Measurements from ENCODE around the gene SRPK1. TPM values are rescaled to one million over a fixed set of nuclear protein-coding genes. Genes with fewer than 3 reads are reported as not detected.

Gene SRPK1
- total RNA-seq, 1 experiment from 2014 or later: 89.4 TPM

DNA sequence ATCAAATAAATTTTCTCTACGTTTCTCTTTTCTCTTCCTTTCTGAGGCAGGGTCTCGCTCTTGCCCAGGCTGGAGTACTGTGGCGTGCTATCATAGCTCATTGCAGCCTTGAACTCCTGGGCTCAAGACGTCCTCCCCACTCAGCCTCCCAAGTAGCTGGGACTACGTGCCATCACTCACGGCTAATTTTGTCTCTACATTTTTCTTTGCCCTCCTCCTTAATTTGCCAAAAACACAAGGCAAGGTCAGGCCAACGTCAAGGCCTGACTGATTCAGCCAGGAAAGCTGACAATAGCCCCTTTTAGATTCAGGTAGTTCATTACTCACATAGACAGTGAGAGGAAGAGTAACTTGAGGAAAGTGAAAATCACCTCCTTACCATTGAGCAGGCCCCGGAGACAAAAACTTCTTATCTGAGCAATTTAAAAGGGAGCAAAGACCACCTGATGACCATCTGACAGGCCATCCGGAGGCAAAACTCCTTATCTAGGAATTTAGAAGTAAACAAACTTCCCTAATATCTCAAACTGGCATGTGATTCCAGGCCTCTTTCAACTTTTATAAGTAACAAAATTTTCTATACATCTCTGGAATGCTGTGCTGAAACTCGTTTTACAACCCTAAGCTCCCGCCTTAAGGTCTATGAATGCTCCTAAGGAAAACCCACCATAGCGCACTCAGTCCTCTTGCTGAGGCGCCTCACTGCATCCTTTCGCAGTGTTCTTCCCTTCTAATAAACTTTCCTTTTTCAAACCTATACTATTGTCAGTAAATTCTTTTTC is 42.1 kb upstream of the SRPK1 start (continued):
- TF ChIP-seq ZFX (IDR thresholded peaks at IDR 0.05): no peak
- TF ChIP-seq JUND (IDR thresholded peaks at IDR 0.05): no peak
- TF ChIP-seq EZH2phosphoT487 (IDR thresholded peaks at IDR 0.05; ENCODE audit: borderline replicate concordance): no peak
- TF ChIP-seq FOSL1 (IDR thresholded peaks at IDR 0.05; ENCODE audit: low read depth): no peak
- TF ChIP-seq TCF7L2 (IDR thresholded peaks at IDR 0.05; ENCODE audit: borderline replicate concordance, extremely low read depth, insufficient read depth, insufficient read length): no peak
- TF ChIP-seq, protein P1, sequence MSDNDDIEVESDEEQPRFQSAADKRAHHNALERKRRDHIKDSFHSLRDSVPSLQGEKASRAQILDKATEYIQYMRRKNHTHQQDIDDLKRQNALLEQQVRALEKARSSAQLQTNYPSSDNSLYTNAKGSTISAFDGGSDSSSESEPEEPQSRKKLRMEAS (IDR thresholded peaks at IDR 0.05): no peak

DNA sequence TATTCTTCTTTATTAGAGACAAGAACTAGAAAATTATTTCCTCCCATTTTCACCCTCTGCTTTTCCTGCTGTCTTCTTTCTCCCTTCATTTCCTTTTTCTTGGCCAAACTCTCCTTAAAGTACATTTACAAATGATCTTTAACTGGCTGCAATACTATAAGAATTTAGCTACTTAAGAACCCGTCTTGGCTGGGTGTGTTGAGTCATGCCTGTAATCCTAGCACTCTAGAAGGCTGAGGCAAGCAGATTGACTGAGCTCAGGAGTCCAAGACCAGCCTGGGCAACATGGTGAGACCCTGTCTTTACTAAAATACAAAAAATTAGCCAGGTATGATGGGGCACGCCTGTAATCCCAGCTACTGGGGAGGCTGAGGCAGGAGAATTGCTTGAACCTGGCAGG is 39.3 kb upstream of the SRPK1 start:
- intact Hi-C loops (cut with micrococcal nuclease): no loop called here
- DNase-seq (ENCODE audit: low read depth, low spot score): no peak
- Histone ChIP-seq H3K4me2 (ENCODE audit: low read length) (no peak overlapping the region), H4K20me1 (ENCODE audit: insufficient read depth) (no peaks in the 10 kb centered on the region), H3K27ac (ENCODE audit: low read depth, low read length) (no peak overlapping the region), H3K27me3 (ENCODE audit: insufficient read depth, low read length) (peaks cover 9% of the 10 kb centered on the region), H3K9me3 (ENCODE audit: control insufficient read depth in 1 of 2, insufficient read depth in 1 of 2, low read depth in 1 of 2, low read length in 2 of 2) (no peaks in the 10 kb centered on the region), H3K36me3 (ENCODE audit: control insufficient read depth in 1 of 2, insufficient read depth in 2 of 2, low read length in 2 of 2) (no peaks in the 10 kb centered on the region), H3K9me2 (ENCODE audit: insufficient read depth) (no peaks in the 10 kb centered on the region), H3K79me2 (ENCODE audit: insufficient read depth, low read length) (no peaks in the 10 kb centered on the region), H3K9ac (ENCODE audit: low read length) (no peak overlapping the region), H2AFZ (ENCODE audit: low read depth, low read length, poor library complexity, severe bottlenecking) (no peak overlapping the region), H3K4me3 (replicated peaks in 1 of 2; ENCODE audit: low read depth in 1 of 2, low read length in 2 of 2) (no peak overlapping the region), H3K4me1 (ENCODE audit: control insufficient read depth in 1 of 2, insufficient read depth in 2 of 2, low read length in 2 of 2) (peaks cover 0 to 2% of the 10 kb centered on the region in 2 experiments; a peak in 1 of 4 replicates)
- ChIA-PET RAD21 (ENCODE audit: low non-redundant PET in 1 of 2, low total read pairs in 2 of 2, uncharacterized antibody in 2 of 2, unreplicated experiment in 2 of 2) (no interaction called here), CTCF (interaction anchor here (0.7 kb wide), 1 partner anchor 60 kb away, joined by 3 read pairs; no protein-coding TSS in a partner anchor), POLR2A (no interaction called here)
- no TSS peak for BruUV-seq (replicated peaks)
- no peak for TF ChIP-seq ZFX (IDR thresholded peaks at IDR 0.05)
- TF ChIP-seq, protein P2, sequence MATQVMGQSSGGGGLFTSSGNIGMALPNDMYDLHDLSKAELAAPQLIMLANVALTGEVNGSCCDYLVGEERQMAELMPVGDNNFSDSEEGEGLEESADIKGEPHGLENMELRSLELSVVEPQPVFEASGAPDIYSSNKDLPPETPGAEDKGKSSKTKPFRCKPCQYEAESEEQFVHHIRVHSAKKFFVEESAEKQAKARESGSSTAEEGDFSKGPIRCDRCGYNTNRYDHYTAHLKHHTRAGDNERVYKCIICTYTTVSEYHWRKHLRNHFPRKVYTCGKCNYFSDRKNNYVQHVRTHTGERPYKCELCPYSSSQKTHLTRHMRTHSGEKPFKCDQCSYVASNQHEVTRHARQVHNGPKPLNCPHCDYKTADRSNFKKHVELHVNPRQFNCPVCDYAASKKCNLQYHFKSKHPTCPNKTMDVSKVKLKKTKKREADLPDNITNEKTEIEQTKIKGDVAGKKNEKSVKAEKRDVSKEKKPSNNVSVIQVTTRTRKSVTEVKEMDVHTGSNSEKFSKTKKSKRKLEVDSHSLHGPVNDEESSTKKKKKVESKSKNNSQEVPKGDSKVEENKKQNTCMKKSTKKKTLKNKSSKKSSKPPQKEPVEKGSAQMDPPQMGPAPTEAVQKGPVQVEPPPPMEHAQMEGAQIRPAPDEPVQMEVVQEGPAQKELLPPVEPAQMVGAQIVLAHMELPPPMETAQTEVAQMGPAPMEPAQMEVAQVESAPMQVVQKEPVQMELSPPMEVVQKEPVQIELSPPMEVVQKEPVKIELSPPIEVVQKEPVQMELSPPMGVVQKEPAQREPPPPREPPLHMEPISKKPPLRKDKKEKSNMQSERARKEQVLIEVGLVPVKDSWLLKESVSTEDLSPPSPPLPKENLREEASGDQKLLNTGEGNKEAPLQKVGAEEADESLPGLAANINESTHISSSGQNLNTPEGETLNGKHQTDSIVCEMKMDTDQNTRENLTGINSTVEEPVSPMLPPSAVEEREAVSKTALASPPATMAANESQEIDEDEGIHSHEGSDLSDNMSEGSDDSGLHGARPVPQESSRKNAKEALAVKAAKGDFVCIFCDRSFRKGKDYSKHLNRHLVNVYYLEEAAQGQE (IDR thresholded peaks at IDR 0.05; ENCODE audit: low read depth): no peak
- TF ChIP-seq SRF (IDR thresholded peaks at IDR 0.05; ENCODE audit: low read depth): no peak
- no peak for TF ChIP-seq JUND (IDR thresholded peaks at IDR 0.05)
- no peak for TF ChIP-seq YY1 (IDR thresholded peaks at IDR 0.05; ENCODE audit: extremely low read depth, insufficient replicate concordance, low read depth, low read length)
- no peak for TF ChIP-seq SP1 (IDR thresholded peaks at IDR 0.05; ENCODE audit: low read depth)
- TF ChIP-seq EGR1 (IDR thresholded peaks at IDR 0.05; ENCODE audit: low read depth): no peak
- TF ChIP-seq POLR2A (IDR thresholded peaks at IDR 0.05; ENCODE audit: borderline replicate concordance, extremely low read depth, insufficient read depth, insufficient read length): no peak
- no peak for TF ChIP-seq ATF3 (IDR thresholded peaks at IDR 0.05)
- TF ChIP-seq, protein P1 (IDR thresholded peaks at IDR 0.05): no peak
- TF ChIP-seq EZH2phosphoT487 (IDR thresholded peaks at IDR 0.05; ENCODE audit: borderline replicate concordance): no peak
- ATAC-seq: no peak

Measured in HCT116 (cell line).